Activated T-helper 17 cell treated with anti-CD3 and anti-CD28 coated beads, Interleukin-2, amount 50 U/mL, for 72 hours (primary cell): Measurements from ENCODE around the gene ZBTB12. TPM values are rescaled to one million over a fixed set of nuclear protein-coding genes. Genes with fewer than 3 reads are reported as not detected.
"Not testable (repeated sequence)": the region's sequence is repeated elsewhere in the genome, so short reads cannot be mapped to it uniquely, and the experiment has no call there.

ENCODE experiments used
- ATAC-seq: fragments of 150-1000 bp; cut with Tn5 transposase; replicated peaks from 2 replicates; pipeline ENCODE4 v1.10.0; 2021; ENCODE audit warnings: mild to moderate bottlenecking, moderate library complexity
- H3K27ac Mint-ChIP-seq: one replicate; pipeline ENCODE4 v1.8.0; 2022; ENCODE audit warnings: mixed read lengths
- H3K27me3 Mint-ChIP-seq: one replicate; pipeline ENCODE4 v1.8.0; 2022; ENCODE audit warnings: mixed read lengths
- H3K36me3 Mint-ChIP-seq: one replicate; pipeline ENCODE4 v1.8.0; 2022; ENCODE audit warnings: low read depth, mild to moderate bottlenecking, mixed read lengths
- H3K4me1 Mint-ChIP-seq: one replicate; pipeline ENCODE4 v1.8.0; 2022; ENCODE audit warnings: mixed read lengths
- H3K4me3 Mint-ChIP-seq: one replicate; pipeline ENCODE4 v1.8.0; 2022; ENCODE audit warnings: mild to moderate bottlenecking, mixed read lengths
- H3K9me3 Mint-ChIP-seq: one replicate; pipeline ENCODE4 v1.8.0; 2022; ENCODE audit warnings: mixed read lengths
- total RNA-seq, 2 donors: library from RNA; stranded (reverse); gene quantifications; one replicate each; pipeline ENCODE4 v1.2.3, GENCODE V29; 2022

Gene ZBTB12
- total RNA-seq, 2 donors from 2014 or later, result 1.6 to 3.0 TPM

DNA sequence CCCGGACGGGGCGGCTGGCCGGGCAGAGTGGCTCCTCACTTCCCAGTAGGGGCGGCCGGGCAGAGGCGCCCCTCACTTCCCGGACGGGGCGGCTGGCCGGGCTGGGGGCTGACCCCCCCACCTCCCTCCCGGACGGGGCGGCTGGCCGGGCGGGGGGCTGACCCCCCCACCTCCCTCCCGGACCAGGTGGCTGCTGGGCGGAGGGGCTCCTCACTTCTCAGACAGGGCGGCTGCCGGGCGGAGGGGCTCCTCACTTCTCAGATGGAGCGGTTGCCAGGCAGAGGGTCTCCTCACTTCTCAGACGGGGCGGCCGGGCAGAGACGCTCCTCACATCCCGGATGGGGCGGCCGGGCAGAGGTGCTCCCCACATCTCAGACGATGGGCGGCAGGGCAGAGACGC is 30.3 kb upstream of the ZBTB12 start:
- ATAC-seq, H3K4me1 Mint-ChIP-seq, H3K4me3 Mint-ChIP-seq, H3K9me3 Mint-ChIP-seq, H3K27me3 Mint-ChIP-seq, H3K27ac Mint-ChIP-seq, H3K36me3 Mint-ChIP-seq: not testable (repeated sequence)

DNA sequence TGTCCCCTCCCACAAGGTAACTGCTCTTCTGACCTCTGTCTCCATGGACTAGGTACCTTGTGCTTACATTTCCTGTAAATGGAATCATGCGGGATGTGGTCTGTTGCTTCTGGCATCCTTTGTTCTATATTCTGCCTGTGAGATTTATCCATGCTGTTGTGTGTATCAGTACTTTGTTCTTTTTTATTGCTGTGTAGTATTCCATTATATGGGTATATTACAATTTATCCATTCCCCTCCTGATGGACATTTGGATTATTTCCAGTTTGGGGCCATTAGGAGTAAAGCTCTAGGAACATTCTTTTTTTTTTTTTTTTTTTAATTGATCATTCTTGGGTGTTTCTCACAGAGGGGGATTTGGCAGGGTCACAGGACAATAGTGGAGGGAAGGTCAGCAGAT is 29.1 kb upstream of the ZBTB12 start:
- Mint-ChIP-seq H3K4me3 (no peak overlapping the region), H3K27me3 (no peaks in the 10 kb centered on the region), H3K36me3 (no peaks in the 10 kb centered on the region), H3K9me3 (no peaks in the 10 kb centered on the region), H3K4me1 (no peaks in the 10 kb centered on the region), H3K27ac (no peak overlapping the region)
- no peak for ATAC-seq

DNA sequence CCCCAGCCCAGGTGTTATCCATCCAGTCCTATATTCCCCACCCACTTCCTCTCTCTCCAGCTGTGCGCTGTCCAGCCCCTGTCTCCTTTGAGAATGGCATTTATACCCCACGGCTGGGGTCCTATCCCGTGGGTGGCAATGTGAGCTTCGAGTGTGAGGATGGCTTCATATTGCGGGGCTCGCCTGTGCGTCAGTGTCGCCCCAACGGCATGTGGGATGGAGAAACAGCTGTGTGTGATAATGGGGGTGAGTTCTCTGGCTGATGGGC is 26.7 kb upstream of the ZBTB12 start:
- Mint-ChIP-seq H3K36me3 (no peaks in the 10 kb centered on the region), H3K27me3 (no peaks in the 10 kb centered on the region), H3K9me3 (no peaks in the 10 kb centered on the region), H3K27ac (no peak overlapping the region), H3K4me1 (no peaks in the 10 kb centered on the region), H3K4me3 (no peak overlapping the region)
- no peak for ATAC-seq

DNA sequence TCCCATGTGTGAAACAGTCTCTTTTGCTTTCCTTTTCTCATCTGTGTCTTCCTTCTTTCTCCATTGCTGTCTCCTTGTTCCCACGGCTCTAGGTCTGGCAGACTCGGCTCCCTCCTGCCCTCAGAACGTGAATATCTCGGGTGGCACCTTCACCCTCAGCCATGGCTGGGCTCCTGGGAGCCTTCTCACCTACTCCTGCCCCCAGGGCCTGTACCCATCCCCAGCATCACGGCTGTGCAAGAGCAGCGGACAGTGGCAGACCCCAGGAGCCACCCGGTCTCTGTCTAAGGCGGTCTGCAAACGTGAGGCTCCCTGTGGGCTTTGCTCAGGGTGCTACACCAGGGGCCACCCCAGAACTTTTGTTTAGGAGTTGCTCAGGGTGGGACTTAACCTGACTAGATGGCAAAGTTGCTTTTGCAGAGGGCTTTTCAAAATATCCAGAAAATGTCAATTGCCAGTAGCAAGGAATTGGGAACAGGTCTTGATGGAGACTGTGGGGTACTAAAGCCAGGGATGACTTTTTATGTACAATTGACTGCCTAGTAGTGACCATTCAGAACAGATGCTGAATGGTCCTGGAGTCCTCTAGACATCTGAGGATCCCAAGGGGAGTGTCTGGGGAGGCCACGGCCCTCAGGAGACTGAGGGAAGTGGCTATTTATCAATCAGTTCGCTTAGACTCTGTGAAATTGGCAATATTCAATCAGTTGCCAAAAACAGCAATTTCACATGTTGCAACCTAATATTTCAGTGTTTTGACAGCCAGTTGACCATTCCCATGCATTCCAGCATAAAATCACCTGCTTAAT is 26.2 kb upstream of the ZBTB12 start:
- no peak overlapping the region for H3K4me3 Mint-ChIP-seq
- no peaks in the 10 kb centered on the region for H3K27me3 Mint-ChIP-seq
- no peaks in the 10 kb centered on the region for H3K36me3 Mint-ChIP-seq
- H3K9me3 Mint-ChIP-seq, result no peaks in the 10 kb centered on the region
- H3K27ac Mint-ChIP-seq, result peak overlapping the region; percentile 25
- no peaks in the 10 kb centered on the region for H3K4me1 Mint-ChIP-seq
- no peak for ATAC-seq

DNA sequence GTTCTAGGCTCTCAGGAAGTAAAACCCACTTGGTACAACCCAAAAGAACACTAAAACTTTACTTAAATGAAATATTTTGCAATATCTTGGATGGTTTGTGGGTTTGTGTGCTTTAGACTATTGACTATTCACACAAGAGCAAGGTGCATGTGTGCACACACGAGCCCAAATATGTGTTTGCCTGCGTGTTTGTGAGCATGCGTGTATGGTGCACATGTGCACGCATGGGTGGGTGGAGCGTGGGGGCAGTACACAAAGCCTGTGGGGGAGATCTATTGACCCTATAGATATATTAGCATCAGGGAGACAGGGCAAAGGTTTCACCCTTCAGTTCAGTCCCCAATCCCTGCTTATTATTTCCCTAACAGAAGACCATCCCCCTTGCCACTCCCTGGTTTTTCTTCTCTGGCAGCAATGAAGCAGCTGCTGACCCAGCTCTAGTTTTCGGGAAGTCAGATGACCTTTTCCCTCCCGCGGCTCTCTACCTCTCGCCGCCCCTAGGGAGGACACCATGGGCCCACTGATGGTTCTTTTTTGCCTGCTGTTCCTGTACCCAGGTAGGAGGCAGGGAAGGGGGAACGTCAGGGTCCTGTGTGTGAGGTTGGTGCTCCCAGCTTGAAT is 25.5 kb upstream of the ZBTB12 start, which contains the start of gene C2:
Gene C2 (plus strand): TSS at position 476 of the 621 bp plus-strand sequence. CDS start 36 bp downstream, at position 512.
- no peaks in the 10 kb centered on the region for H3K4me1 Mint-ChIP-seq
- H3K36me3 Mint-ChIP-seq, result no peaks in the 10 kb centered on the region
- H3K9me3 Mint-ChIP-seq, result no peaks in the 10 kb centered on the region
- no peak within 1 kb of the TSS for H3K4me3 Mint-ChIP-seq
- ATAC-seq, result no peak
- H3K27me3 Mint-ChIP-seq, result no peaks in the 10 kb centered on the region
- H3K27ac Mint-ChIP-seq, result peak within 1 kb of the TSS; percentile 25

DNA sequence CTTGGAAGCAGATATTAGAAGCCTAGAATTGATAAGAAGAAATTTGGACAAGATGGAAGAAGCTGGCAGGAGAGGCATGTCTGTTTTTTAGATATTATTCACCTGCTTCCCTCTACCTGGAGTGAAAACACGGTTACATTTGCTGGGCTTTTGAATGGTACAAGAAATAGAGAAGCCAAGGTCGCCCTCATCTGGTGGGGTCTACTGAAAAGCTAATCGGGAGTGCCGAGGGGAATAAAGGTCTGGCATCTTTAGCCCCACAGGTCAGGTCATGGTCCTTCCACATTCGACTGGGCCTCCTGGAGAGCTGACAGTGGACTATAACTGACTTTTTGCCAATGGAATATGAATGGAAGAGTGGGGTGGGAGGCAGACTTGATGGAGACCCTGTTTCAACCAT is 21.1 kb upstream of the ZBTB12 start:
- Mint-ChIP-seq H3K36me3 (no peaks in the 10 kb centered on the region), H3K9me3 (no peaks in the 10 kb centered on the region), H3K27me3 (no peaks in the 10 kb centered on the region), H3K27ac (no peak overlapping the region), H3K4me3 (no peak overlapping the region), H3K4me1 (no peaks in the 10 kb centered on the region)
- ATAC-seq, result no peak

DNA sequence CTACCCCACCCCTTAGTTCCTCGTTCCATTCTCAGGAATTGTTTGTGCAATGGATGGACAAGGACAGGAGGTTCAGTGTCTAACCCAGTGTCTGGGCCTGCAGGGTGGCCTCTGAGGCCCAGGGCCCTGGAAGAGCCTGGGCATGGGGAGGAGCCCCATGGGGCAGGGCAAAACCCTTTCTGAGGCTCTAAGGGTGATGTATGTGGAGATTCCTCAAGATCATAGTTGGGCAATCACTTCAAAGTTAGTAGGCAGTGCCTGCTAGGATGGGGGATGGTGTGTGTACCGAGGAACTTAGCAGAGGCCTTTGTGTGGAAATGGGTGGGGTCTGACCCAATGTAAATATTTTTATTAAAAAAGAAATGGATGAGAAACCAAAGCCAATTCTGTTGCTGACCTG is 18.9 kb upstream of the ZBTB12 start:
- Mint-ChIP-seq H3K9me3 (no peaks in the 10 kb centered on the region), H3K4me3 (no peak overlapping the region), H3K36me3 (no peaks in the 10 kb centered on the region), H3K27me3 (peaks cover under 1% of the 10 kb centered on the region), H3K4me1 (no peaks in the 10 kb centered on the region), H3K27ac (no peak overlapping the region)
- no peak for ATAC-seq

DNA sequence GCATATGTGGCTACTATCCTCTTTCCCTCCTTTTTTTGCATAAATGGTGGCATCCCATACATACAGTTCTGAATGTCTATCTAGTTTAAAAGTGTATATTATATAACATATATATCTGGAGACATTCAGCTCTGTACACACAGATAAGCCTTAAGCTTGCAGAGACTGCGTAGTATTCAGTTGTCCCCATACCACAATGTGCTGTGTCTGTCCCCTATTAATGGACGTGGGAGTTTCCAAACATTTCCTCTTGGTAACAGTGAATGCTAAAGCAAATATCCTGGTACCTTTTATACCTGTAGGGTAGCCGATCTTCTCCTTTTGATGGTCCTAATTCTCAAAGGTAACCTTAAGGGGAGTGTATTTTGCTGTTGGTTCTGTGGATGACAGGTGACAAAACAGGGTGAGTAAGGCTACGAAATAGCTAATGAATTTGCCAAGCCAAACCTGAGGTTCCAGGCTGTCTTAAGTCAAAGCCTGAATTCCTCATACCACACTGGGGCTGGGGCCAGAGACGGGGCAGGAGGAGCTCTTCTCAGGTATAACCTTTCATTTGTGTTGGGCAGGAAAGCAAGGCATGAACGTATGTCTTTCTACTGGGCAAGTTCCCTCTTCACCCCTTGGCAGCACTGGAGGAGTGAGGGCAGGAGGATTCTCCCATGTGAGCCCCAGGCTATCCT is 17.9 kb upstream of the ZBTB12 start:
- no peaks in the 10 kb centered on the region for H3K36me3 Mint-ChIP-seq
- peaks cover 3% of the 10 kb centered on the region for H3K27me3 Mint-ChIP-seq
- no peak overlapping the region for H3K27ac Mint-ChIP-seq
- no peaks in the 10 kb centered on the region for H3K9me3 Mint-ChIP-seq
- ATAC-seq, result no peak
- no peak overlapping the region for H3K4me3 Mint-ChIP-seq
- H3K4me1 Mint-ChIP-seq, result no peaks in the 10 kb centered on the region

DNA sequence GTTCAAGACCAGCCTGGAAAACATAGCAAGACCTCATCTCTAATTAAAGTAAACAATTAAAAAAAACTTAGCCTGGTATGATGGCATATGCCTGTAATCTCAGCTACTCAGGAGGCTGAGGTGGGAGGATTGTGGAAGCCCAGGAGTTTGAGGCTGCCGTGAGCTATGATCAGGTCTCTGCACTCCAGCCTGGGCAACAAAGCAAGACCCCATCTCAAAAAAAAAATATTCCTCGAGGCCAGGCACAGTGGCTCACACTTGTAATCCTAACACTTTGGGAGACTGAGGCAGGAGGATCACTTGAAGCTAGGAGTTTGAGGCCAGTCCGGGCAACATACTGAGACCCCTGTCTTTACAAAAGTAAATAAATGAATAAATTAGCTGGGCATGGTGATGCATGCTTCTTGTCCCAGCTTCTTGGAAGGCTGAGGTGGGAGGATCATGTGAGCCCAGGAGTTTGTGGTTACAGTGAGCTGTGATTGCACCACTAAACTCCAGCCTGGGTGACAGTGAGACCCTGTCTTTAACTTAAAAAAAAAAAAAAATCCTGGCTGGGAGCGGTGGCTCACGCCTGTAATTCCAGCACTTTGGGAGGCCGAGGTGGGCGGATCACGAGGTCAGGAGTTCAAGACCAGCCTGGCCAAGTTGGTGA is 16.3 kb upstream of the ZBTB12 start:
- Mint-ChIP-seq H3K9me3 (no peaks in the 10 kb centered on the region), H3K27ac (no peak overlapping the region), H3K36me3 (no peaks in the 10 kb centered on the region), H3K27me3 (peaks cover 3% of the 10 kb centered on the region), H3K4me1 (no peaks in the 10 kb centered on the region), H3K4me3 (no peak overlapping the region)
- ATAC-seq, result no peak

DNA sequence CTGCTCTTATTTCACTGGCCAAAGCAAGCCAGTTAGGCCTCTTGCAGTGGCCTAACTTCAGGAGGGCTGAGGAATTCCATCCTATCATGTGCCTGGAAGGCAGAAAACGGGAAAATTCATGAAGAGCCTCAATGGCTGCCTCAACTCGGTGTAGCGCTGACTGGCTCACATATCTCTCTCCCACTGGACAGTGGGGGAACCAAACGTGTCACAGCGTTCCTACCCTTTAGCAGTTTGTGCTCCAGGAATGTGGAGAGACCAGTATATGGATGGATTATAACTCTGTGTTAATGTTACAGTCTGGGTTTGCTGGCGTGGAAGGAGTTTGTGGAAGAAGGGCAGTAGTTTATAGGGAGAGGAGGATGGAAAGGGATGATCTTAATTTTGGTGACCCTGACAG is 13.9 kb upstream of the ZBTB12 start:
- Mint-ChIP-seq H3K4me3 (no peak overlapping the region), H3K9me3 (no peaks in the 10 kb centered on the region), H3K4me1 (no peaks in the 10 kb centered on the region), H3K36me3 (no peaks in the 10 kb centered on the region), H3K27me3 (peaks cover 7% of the 10 kb centered on the region), H3K27ac (no peak overlapping the region)
- no peak for ATAC-seq

DNA sequence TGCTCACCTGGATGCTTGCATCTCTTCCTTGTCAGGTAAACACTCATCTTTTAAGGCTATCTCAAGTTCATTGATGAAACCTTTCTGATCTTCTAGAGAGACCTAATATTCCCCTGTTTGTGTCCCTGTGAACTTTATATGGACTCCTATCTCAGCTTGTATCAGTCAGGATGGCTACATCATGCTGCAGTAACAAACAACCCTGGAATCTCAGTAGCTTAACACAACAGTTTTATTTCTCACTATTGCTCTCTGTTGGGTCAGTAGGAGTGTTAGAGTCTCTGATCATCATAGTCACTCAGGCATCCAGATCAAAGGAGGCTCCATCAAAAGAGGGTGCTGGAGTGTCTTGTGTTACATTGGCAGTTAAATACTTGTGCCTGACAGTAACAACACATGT is 13.5 kb upstream of the ZBTB12 start:
- H3K9me3 Mint-ChIP-seq, result no peaks in the 10 kb centered on the region
- no peaks in the 10 kb centered on the region for H3K36me3 Mint-ChIP-seq
- peaks cover 1% of the 10 kb centered on the region for H3K4me1 Mint-ChIP-seq
- peaks cover 7% of the 10 kb centered on the region for H3K27me3 Mint-ChIP-seq
- no peak overlapping the region for H3K27ac Mint-ChIP-seq
- ATAC-seq, result no peak
- H3K4me3 Mint-ChIP-seq, result no peak overlapping the region

DNA sequence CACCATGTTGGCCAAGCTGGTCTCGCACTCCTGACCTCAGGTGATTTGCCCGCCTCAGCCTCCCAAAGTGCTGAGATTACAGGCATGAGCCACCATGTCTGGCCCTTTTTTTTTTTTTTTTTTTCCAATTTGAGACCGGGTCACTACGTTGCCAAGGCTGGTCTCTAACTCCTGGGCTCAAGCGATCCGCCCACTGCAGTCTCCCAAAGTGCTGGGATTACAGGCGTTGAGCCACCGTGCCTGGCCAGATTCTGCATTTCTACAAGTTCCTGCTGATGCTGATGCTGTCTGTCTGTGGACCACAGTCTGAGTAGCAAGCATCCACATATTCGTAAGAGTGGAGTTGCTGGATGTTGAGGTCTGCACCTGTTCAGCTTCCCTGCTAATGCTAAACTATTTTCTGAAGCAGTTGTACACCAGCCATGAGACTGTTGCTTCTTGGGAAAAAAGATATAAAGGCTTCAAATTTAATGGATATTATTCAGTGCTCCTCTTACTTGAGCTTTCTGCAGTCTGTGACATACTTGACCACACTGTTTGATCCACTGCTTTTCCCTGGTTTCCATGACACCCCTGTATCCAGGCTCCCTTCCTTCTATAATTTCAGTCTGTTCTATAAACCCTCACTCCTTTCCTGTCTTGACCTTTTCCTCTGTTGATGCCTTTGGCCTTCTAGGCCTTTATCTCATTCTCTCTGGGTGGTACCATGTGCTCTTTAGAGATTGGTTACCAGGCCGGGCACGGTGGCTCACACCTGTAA is 10.1 kb upstream of the ZBTB12 start:
- ATAC-seq, result no peak
- no peaks in the 10 kb centered on the region for H3K9me3 Mint-ChIP-seq
- H3K4me3 Mint-ChIP-seq, result no peak overlapping the region
- H3K27ac Mint-ChIP-seq, result no peak overlapping the region
- H3K36me3 Mint-ChIP-seq, result no peaks in the 10 kb centered on the region
- H3K27me3 Mint-ChIP-seq, result peaks cover 7% of the 10 kb centered on the region
- peaks cover 4% of the 10 kb centered on the region for H3K4me1 Mint-ChIP-seq

DNA sequence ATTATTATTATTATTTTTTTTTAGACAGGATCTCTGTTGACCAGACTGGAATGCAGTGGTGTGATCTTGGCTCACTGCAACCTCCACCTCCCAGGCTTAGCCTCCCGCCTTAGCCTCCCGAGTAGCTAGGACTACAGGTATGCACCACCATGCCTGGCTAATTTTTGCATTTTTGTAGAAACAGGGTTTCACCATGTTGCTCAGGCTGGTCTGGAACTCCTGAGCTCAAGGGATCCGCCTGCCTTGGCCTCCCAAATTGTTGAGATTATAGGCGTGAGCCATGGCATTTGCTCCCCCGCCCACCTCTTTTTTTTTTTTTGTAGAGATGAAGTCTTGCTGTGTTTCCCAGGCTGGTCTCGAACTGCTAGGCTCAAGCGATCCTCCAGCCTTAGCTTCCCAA is 7.4 kb upstream of the ZBTB12 start:
- H3K9me3 Mint-ChIP-seq, ATAC-seq, H3K4me3 Mint-ChIP-seq, H3K27me3 Mint-ChIP-seq, H3K36me3 Mint-ChIP-seq, H3K27ac Mint-ChIP-seq, H3K4me1 Mint-ChIP-seq: not testable (repeated sequence)

DNA sequence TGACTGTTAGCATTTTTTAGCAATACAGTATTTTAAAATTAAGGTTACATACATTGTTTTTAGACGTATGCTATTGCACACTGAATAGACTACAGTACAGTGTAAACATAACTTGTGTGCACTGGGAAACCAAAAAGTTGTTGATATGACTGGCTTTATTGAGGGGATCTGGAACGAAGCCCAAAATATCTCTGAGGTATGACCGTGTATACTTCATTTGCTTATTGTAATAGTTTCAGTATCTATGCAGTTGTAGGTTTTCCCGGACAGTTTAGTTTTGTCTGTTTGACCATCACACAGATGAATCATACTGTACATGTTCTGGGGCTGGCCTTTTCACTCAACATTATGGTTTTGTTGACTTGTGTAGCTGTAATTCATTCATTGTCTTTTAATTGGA is 6.9 kb upstream of the ZBTB12 start:
- ATAC-seq, result peak; percentile 80
- peaks cover 8% of the 10 kb centered on the region for H3K4me1 Mint-ChIP-seq
- H3K27ac Mint-ChIP-seq, result no peak overlapping the region
- H3K36me3 Mint-ChIP-seq, result no peaks in the 10 kb centered on the region
- H3K4me3 Mint-ChIP-seq, result no peak overlapping the region
- peaks cover 8% of the 10 kb centered on the region for H3K27me3 Mint-ChIP-seq
- H3K9me3 Mint-ChIP-seq, result no peaks in the 10 kb centered on the region
